Stimulated activated CD4-positive, alpha-beta T cell treated with anti-CD3 and anti-CD28 coated beads, Interleukin-4, amount 100 ng/mL, for 48 hours (primary cell): ENCODE results near the gene IL17RD.

Source experiments
- DNase-seq, 2 donors: peaks; one replicate each; pipeline ENCODE4 v3.0.0-alpha.2; 2020; ENCODE audit warnings: low read depth in 2 of 2

Gene IL17RD

GRCh38 chr3:57164657-57165573 lies at the start of gene IL17RD:
TSS of gene IL17RD (minus strand) at chr3:57165353. CDS start at chr3:57165286, 67 bp downstream.
- DNase-seq = peak; percentile 54 to 55

GRCh38 chr3:57206423-57206822 lies 41.3 kb upstream of the IL17RD start:
- no peak for DNase-seq

- no peak for DNase-seq
These were observed 34.7 kb upstream of the IL17RD start, which contains the start of gene HESX1 for GRCh38 chr3:57199895-57200297. TSS of gene HESX1 (minus strand) at chr3:57199978. CDS start at chr3:57199918, 60 bp downstream.

- no peak for DNase-seq
These were observed 29.5 kb upstream of the IL17RD start for GRCh38 chr3:57194641-57195040.

GRCh38 chr3:57192028-57192427 lies 26.9 kb upstream of the IL17RD start:
- no peak for DNase-seq

- DNase-seq = no peak
These were observed 19.4 kb upstream of the IL17RD start for GRCh38 chr3:57184526-57184925.

GRCh38 chr3:57179580-57180410 lies 14.6 kb upstream of the IL17RD start:
- DNase-seq = no peak

- DNase-seq = no peak
These were observed 10.9 kb upstream of the IL17RD start for GRCh38 chr3:57176045-57176444.

- no peak for DNase-seq
These were observed 8.5 kb upstream of the IL17RD start for GRCh38 chr3:57173687-57174086.

- no peak for DNase-seq
These were observed 5.8 kb upstream of the IL17RD start for GRCh38 chr3:57170946-57171345.

GRCh38 chr3:57169872-57170623 lies 4.9 kb upstream of the IL17RD start:
- DNase-seq = peak; percentile 57 to 64

GRCh38 chr3:57169108-57169507 lies 4.0 kb upstream of the IL17RD start:
- DNase-seq = no peak

- no peak for DNase-seq
These were observed 3.0 kb upstream of the IL17RD start for GRCh38 chr3:57168151-57168550.

- no peak for DNase-seq
These were observed 1.5 kb upstream of the IL17RD start for GRCh38 chr3:57166660-57167059.

- no peak for DNase-seq
These were observed 488 bp upstream of the IL17RD start for GRCh38 chr3:57165641-57166040.

GRCh38 chr3:57164217-57164656 lies 916 bp downstream of the IL17RD start:
- no peak for DNase-seq

GRCh38 chr3:57163751-57164150 lies 1.4 kb downstream of the IL17RD start:
- DNase-seq = no peak

GRCh38 chr3:57161915-57162314 lies 3.2 kb downstream of the IL17RD start:
- DNase-seq = no peak

GRCh38 chr3:57160765-57161538 lies 4.2 kb downstream of the IL17RD start:
- DNase-seq = no peak

- no peak for DNase-seq
These were observed 4.9 kb downstream of the IL17RD start for GRCh38 chr3:57160076-57160764.
